ENCODE measurements around the gene PXDN. TPM values are rescaled to one million over a fixed set of nuclear protein-coding genes. Genes with fewer than 3 reads are reported as not detected.

Gene PXDN
- total and polyA plus RNA-seq, 2 donors (not counting 1 experiment from before 2014, with no cell fraction given) = 0.21 to 1.4 TPM

GRCh38 chr2:1665761-1666505, 78.4 kb downstream of the PXDN start:
- no peak for ATAC-seq (ENCODE audit: low read depth)

GRCh38 chr2:1664698-1665097, 79.6 kb downstream of the PXDN start:
- ChIA-PET CTCF (no interaction called here), POLR2A (no interaction called here)
- Histone ChIP-seq H3K36me3 (replicated peaks in 1 of 2; ENCODE audit: control extremely low read depth in 1 of 2, control insufficient read depth in 1 of 2, extremely low read depth in 1 of 2, insufficient read depth in 2 of 2, low read length in 1 of 2) (no peaks in the 10 kb centered on the region), H3K4me1 (ENCODE audit: control insufficient read depth in 2 of 2, insufficient read depth in 2 of 2, low read length in 2 of 2) (no peaks in the 10 kb centered on the region), H3K27me3 (replicated peaks in 1 of 4; ENCODE audit: control extremely low read depth in 1 of 4, control insufficient read depth in 3 of 4, insufficient read depth in 4 of 4, low read length in 3 of 4) (no peaks in the 10 kb centered on the region), H3K9me3 (ENCODE audit: control extremely low read depth in 1 of 3, control insufficient read depth in 2 of 3, insufficient read depth in 1 of 3, low read length in 2 of 3) (no peaks in the 10 kb centered on the region), H3K79me2 (ENCODE audit: control insufficient read depth, insufficient read depth, low read length) (no peaks in the 10 kb centered on the region), H2AFZ (ENCODE audit: insufficient read depth, low read depth, low read length, poor library complexity, severe bottlenecking) (no peak overlapping the region), H3K4me3 (ENCODE audit: control extremely low read depth in 1 of 5, extremely low read depth in 1 of 5, insufficient read depth in 1 of 5, low read depth in 2 of 5, low read length in 4 of 5) (no peak overlapping the region), H3K27ac (ENCODE audit: low read length in 2 of 2) (no peak overlapping the region), H3K4me2 (replicated peaks; ENCODE audit: low read depth, low read length, poor library complexity, severe bottlenecking) (no peak overlapping the region), H3K9ac (ENCODE audit: low read length) (no peak overlapping the region), H4K20me1 (ENCODE audit: control insufficient read depth, insufficient read depth, low read length, poor library complexity, severe bottlenecking) (no peaks in the 10 kb centered on the region)
- Mint-ChIP-seq H3K27me3 (no peaks in the 10 kb centered on the region), H3K4me3 (no peak overlapping the region), H3K27ac (no peak overlapping the region), H3K9me3 (ENCODE audit: insufficient read depth) (no peaks in the 10 kb centered on the region), H3K4me1 (no peaks in the 10 kb centered on the region)
- no peak for TF ChIP-seq EZH2 (IDR thresholded peaks at IDR 0.05; ENCODE audit: borderline replicate concordance, insufficient read depth, low read depth, low read length, poor library complexity, severe bottlenecking)
- TF ChIP-seq, protein P1, sequence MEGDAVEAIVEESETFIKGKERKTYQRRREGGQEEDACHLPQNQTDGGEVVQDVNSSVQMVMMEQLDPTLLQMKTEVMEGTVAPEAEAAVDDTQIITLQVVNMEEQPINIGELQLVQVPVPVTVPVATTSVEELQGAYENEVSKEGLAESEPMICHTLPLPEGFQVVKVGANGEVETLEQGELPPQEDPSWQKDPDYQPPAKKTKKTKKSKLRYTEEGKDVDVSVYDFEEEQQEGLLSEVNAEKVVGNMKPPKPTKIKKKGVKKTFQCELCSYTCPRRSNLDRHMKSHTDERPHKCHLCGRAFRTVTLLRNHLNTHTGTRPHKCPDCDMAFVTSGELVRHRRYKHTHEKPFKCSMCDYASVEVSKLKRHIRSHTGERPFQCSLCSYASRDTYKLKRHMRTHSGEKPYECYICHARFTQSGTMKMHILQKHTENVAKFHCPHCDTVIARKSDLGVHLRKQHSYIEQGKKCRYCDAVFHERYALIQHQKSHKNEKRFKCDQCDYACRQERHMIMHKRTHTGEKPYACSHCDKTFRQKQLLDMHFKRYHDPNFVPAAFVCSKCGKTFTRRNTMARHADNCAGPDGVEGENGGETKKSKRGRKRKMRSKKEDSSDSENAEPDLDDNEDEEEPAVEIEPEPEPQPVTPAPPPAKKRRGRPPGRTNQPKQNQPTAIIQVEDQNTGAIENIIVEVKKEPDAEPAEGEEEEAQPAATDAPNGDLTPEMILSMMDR (IDR thresholded peaks at IDR 0.05) = no peak
- intact Hi-C loops (cut with micrococcal nuclease) = no loop called here
- no peak for ATAC-seq (ENCODE audit: low read depth)
- 93% methylated on average over 18 of the region's 18 CpGs for WGBS (ENCODE audit: insufficient coverage)
- DNase-seq = no peak

More at GRCh38 chr2:1665761-1666505, 78.4 kb downstream of the PXDN start:
- Histone ChIP-seq H3K36me3 (replicated peaks in 1 of 2; ENCODE audit: control extremely low read depth in 1 of 2, control insufficient read depth in 1 of 2, extremely low read depth in 1 of 2, insufficient read depth in 2 of 2, low read length in 1 of 2) (no peaks in the 10 kb centered on the region), H3K79me2 (ENCODE audit: control insufficient read depth, insufficient read depth, low read length) (no peaks in the 10 kb centered on the region), H3K27ac (ENCODE audit: low read length in 2 of 2) (no peak overlapping the region), H4K20me1 (ENCODE audit: control insufficient read depth, insufficient read depth, low read length, poor library complexity, severe bottlenecking) (no peaks in the 10 kb centered on the region), H3K27me3 (replicated peaks in 1 of 4; ENCODE audit: control extremely low read depth in 1 of 4, control insufficient read depth in 3 of 4, insufficient read depth in 4 of 4, low read length in 3 of 4) (no peaks in the 10 kb centered on the region), H3K4me3 (ENCODE audit: control extremely low read depth in 1 of 5, extremely low read depth in 1 of 5, insufficient read depth in 1 of 5, low read depth in 2 of 5, low read length in 4 of 5) (no peak overlapping the region), H3K4me1 (ENCODE audit: control insufficient read depth in 2 of 2, insufficient read depth in 2 of 2, low read length in 2 of 2) (no peaks in the 10 kb centered on the region), H3K9ac (ENCODE audit: low read length) (no peak overlapping the region), H3K4me2 (replicated peaks; ENCODE audit: low read depth, low read length, poor library complexity, severe bottlenecking) (no peak overlapping the region), H2AFZ (ENCODE audit: insufficient read depth, low read depth, low read length, poor library complexity, severe bottlenecking) (no peak overlapping the region), H3K9me3 (ENCODE audit: control extremely low read depth in 1 of 3, control insufficient read depth in 2 of 3, insufficient read depth in 1 of 3, low read length in 2 of 3) (no peaks in the 10 kb centered on the region)
- TF ChIP-seq, protein P1 (IDR thresholded peaks at IDR 0.05) = no peak
- ChIA-PET CTCF (no interaction called here), POLR2A (no interaction called here)
- Mint-ChIP-seq H3K4me3 (no peak overlapping the region), H3K27me3 (no peaks in the 10 kb centered on the region), H3K9me3 (ENCODE audit: insufficient read depth) (no peaks in the 10 kb centered on the region), H3K27ac (no peak overlapping the region), H3K4me1 (no peaks in the 10 kb centered on the region)
- 97% methylated on average over 25 of the region's 29 CpGs for WGBS (ENCODE audit: insufficient coverage)
- intact Hi-C loops (cut with micrococcal nuclease) = no loop called here
- DNase-seq = no peak
